ENCODE results near the gene HPGD.

The HPGD gene

GRCh38 chr4:174522183-174523024 lies at the start of gene HPGD:
TSS of gene HPGD (minus strand) at chr4:174522488. CDS start at chr4:174522451, 37 bp downstream.
- peak; percentile 12 to 19 for DNase-seq (ENCODE audit: low read depth in 1 of 2, low spot score in 1 of 2)

- DNase-seq (ENCODE audit: low read depth in 1 of 2, low spot score in 1 of 2), result no peak
Measured at GRCh38 chr4:174564529-174564928, 42.2 kb upstream of the HPGD start.

- DNase-seq (ENCODE audit: low read depth in 1 of 2, low spot score in 1 of 2), result no peak
Measured at GRCh38 chr4:174563399-174563798, 41.1 kb upstream of the HPGD start.

- DNase-seq (ENCODE audit: low read depth in 1 of 2, low spot score in 1 of 2), result no peak
Measured at GRCh38 chr4:174561560-174561959, 39.3 kb upstream of the HPGD start.

- no peak for DNase-seq (ENCODE audit: low read depth in 1 of 2, low spot score in 1 of 2)
Measured at GRCh38 chr4:174559894-174560293, 37.6 kb upstream of the HPGD start.

GRCh38 chr4:174555789-174556630 lies 33.7 kb upstream of the HPGD start:
- DNase-seq (ENCODE audit: low read depth in 1 of 2, low spot score in 1 of 2), result no peak

GRCh38 chr4:174554231-174554728 lies 32.0 kb upstream of the HPGD start:
- no peak for DNase-seq (ENCODE audit: low read depth in 1 of 2, low spot score in 1 of 2)

- DNase-seq (ENCODE audit: low read depth in 1 of 2, low spot score in 1 of 2), result no peak
Measured at GRCh38 chr4:174553828-174554227, 31.5 kb upstream of the HPGD start.

GRCh38 chr4:174553031-174553430 lies 30.7 kb upstream of the HPGD start:
- DNase-seq (ENCODE audit: low read depth in 1 of 2, low spot score in 1 of 2), result no peak

- no peak for DNase-seq (ENCODE audit: low read depth in 1 of 2, low spot score in 1 of 2)
Measured at GRCh38 chr4:174550541-174550940, 28.3 kb upstream of the HPGD start.

GRCh38 chr4:174549721-174550120 lies 27.4 kb upstream of the HPGD start:
- DNase-seq (ENCODE audit: low read depth in 1 of 2, low spot score in 1 of 2), result no peak

GRCh38 chr4:174545268-174545667 lies 23.0 kb upstream of the HPGD start:
- DNase-seq (ENCODE audit: low read depth in 1 of 2, low spot score in 1 of 2), result no peak

- no peak for DNase-seq (ENCODE audit: low read depth in 1 of 2, low spot score in 1 of 2)
Measured at GRCh38 chr4:174544496-174544895, 22.2 kb upstream of the HPGD start.

GRCh38 chr4:174540175-174540574 lies 17.9 kb upstream of the HPGD start:
- no peak for DNase-seq (ENCODE audit: low read depth in 1 of 2, low spot score in 1 of 2)

GRCh38 chr4:174539571-174539970 lies 17.3 kb upstream of the HPGD start:
- DNase-seq (ENCODE audit: low read depth in 1 of 2, low spot score in 1 of 2), result no peak

- no peak for DNase-seq (ENCODE audit: low read depth in 1 of 2, low spot score in 1 of 2)
Measured at GRCh38 chr4:174538876-174539250, 16.6 kb upstream of the HPGD start.

GRCh38 chr4:174538123-174538875 lies 16.0 kb upstream of the HPGD start:
- DNase-seq (ENCODE audit: low read depth in 1 of 2, low spot score in 1 of 2), result no peak

GRCh38 chr4:174537634-174538033 lies 15.3 kb upstream of the HPGD start:
- no peak for DNase-seq (ENCODE audit: low read depth in 1 of 2, low spot score in 1 of 2)

- no peak for DNase-seq (ENCODE audit: low read depth in 1 of 2, low spot score in 1 of 2)
Measured at GRCh38 chr4:174534461-174534860, 12.2 kb upstream of the HPGD start.

- no peak for DNase-seq (ENCODE audit: low read depth in 1 of 2, low spot score in 1 of 2)
Measured at GRCh38 chr4:174532445-174532844, 10.2 kb upstream of the HPGD start.

GRCh38 chr4:174531486-174531885 lies 9.2 kb upstream of the HPGD start:
- no peak for DNase-seq (ENCODE audit: low read depth in 1 of 2, low spot score in 1 of 2)

Measured in stimulated activated CD4-positive, alpha-beta T cell treated with anti-CD3 and anti-CD28 coated beads, Interleukin-15, amount 100 ng/mL, for 1 hour (primary cell).